ENCODE measurements around the gene KCNQ2. TPM values are rescaled to one million over a fixed set of nuclear protein-coding genes. Genes with fewer than 3 reads are reported as not detected.

KCNQ2 gene
- total RNA-seq, 1 donor from 2014 or later, result 39.5 TPM

GRCh38 chr20:63484651-63485403, 12.4 kb upstream of the KCNQ2 start:
- Histone ChIP-seq H3K4me1 (peaks cover 15% of the 10 kb centered on the region), H3K4me3 (no peak overlapping the region), H4K20me1 (ENCODE audit: low read depth) (peaks cover 21% of the 10 kb centered on the region), H2AFZ (replicated peaks) (no peak overlapping the region), H3K9ac (no peak overlapping the region), H3K27ac (no peak overlapping the region), H3K36me3 (no peaks in the 10 kb centered on the region), H3K79me2 (ENCODE audit: low read depth) (no peaks in the 10 kb centered on the region), H3K9me3 (ENCODE audit: low read depth) (no peaks in the 10 kb centered on the region), H3F3A (ENCODE audit: low read depth) (no peaks in the 10 kb centered on the region), H3K27me3 (peaks cover 51% of the 10 kb centered on the region), H3K4me2 (no peak overlapping the region)
- H3K4me3 Mint-ChIP-seq, result no peak overlapping the region
- peaks cover 3% of the 10 kb centered on the region for H3K9me3 Mint-ChIP-seq
- H3K27ac Mint-ChIP-seq, result peak overlapping the region; percentile 47
- peaks cover 18% of the 10 kb centered on the region for H3K4me1 Mint-ChIP-seq
- no peaks in the 10 kb centered on the region for H3K36me3 Mint-ChIP-seq
- TF ChIP-seq EZH2 (IDR thresholded peaks at IDR 0.05) (no peak), EZH2phosphoT487 (IDR thresholded peaks at IDR 0.05) (no peak), CTCF (IDR thresholded peaks at IDR 0.05) (no peak)
- peaks cover 20% of the 10 kb centered on the region for H3K27me3 Mint-ChIP-seq (ENCODE audit: insufficient read depth, low read depth)
- no peak for DNase-seq (ENCODE audit: low spot score)

- no peak overlapping the region for H3K4me3 Mint-ChIP-seq
- Histone ChIP-seq H2AFZ (replicated peaks) (no peak overlapping the region), H3K4me2 (no peak overlapping the region), H4K20me1 (ENCODE audit: low read depth) (peaks cover 20% of the 10 kb centered on the region), H3K27me3 (peaks cover 45% of the 10 kb centered on the region), H3K36me3 (no peaks in the 10 kb centered on the region), H3K9me3 (ENCODE audit: low read depth) (no peaks in the 10 kb centered on the region), H3K27ac (no peak overlapping the region), H3K79me2 (ENCODE audit: low read depth) (no peaks in the 10 kb centered on the region), H3K9ac (no peak overlapping the region), H3K4me3 (no peak overlapping the region), H3F3A (ENCODE audit: low read depth) (no peaks in the 10 kb centered on the region), H3K4me1 (peaks cover 15% of the 10 kb centered on the region)
- no peak for DNase-seq (ENCODE audit: low spot score)
- H3K27ac Mint-ChIP-seq, result peak overlapping the region; percentile 47
- no peaks in the 10 kb centered on the region for H3K36me3 Mint-ChIP-seq
- TF ChIP-seq EZH2phosphoT487 (IDR thresholded peaks at IDR 0.05), result no peak
- TF ChIP-seq CTCF (IDR thresholded peaks at IDR 0.05), result no peak
- H3K27me3 Mint-ChIP-seq (ENCODE audit: insufficient read depth, low read depth), result peaks cover 21% of the 10 kb centered on the region
- H3K4me1 Mint-ChIP-seq, result peaks cover 18% of the 10 kb centered on the region
- peaks cover 3% of the 10 kb centered on the region for H3K9me3 Mint-ChIP-seq
Measured at GRCh38 chr20:63484236-63484635, 11.8 kb upstream of the KCNQ2 start.

DNA sequence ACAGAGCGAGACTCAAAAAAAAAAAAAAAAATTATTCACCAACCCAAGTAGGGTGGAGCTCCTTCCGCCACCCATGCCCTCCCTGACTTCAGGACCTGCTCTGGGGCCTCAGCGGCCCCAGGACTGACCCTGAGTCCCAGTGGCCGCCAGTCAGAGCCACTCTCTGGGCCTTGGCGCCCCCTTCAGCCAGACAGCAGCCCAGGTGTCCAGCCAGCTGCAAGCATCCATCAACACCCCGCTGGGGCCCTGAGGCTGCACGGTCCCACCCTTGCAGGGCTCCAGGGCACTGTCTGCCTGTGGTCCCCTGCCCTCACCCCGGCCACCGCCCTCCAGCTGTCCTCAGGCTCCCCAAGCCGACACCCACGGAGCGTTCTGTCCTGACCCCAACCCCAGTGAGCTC, 11.4 kb upstream of the KCNQ2 start:
- H3K27ac Mint-ChIP-seq, result no peak overlapping the region
- Histone ChIP-seq H3K27me3 (peaks cover 41% of the 10 kb centered on the region), H3K9ac (no peak overlapping the region), H3K79me2 (ENCODE audit: low read depth) (no peaks in the 10 kb centered on the region), H4K20me1 (ENCODE audit: low read depth) (peaks cover 16% of the 10 kb centered on the region), H3K4me1 (peaks cover 14% of the 10 kb centered on the region), H3F3A (ENCODE audit: low read depth) (no peaks in the 10 kb centered on the region), H2AFZ (replicated peaks) (no peak overlapping the region), H3K36me3 (no peaks in the 10 kb centered on the region), H3K27ac (no peak overlapping the region), H3K4me3 (no peak overlapping the region), H3K9me3 (ENCODE audit: low read depth) (no peaks in the 10 kb centered on the region), H3K4me2 (no peak overlapping the region)
- peak; percentile 34 for TF ChIP-seq CTCF (IDR thresholded peaks at IDR 0.05)
- no peak for TF ChIP-seq EZH2phosphoT487 (IDR thresholded peaks at IDR 0.05)
- no peak for TF ChIP-seq EZH2 (IDR thresholded peaks at IDR 0.05)
- DNase-seq (ENCODE audit: low spot score), result peak; percentile 51
- H3K4me3 Mint-ChIP-seq, result no peak overlapping the region
- H3K4me1 Mint-ChIP-seq, result peaks cover 18% of the 10 kb centered on the region
- peaks cover 3% of the 10 kb centered on the region for H3K9me3 Mint-ChIP-seq
- peaks cover 20% of the 10 kb centered on the region for H3K27me3 Mint-ChIP-seq (ENCODE audit: insufficient read depth, low read depth)
- no peaks in the 10 kb centered on the region for H3K36me3 Mint-ChIP-seq
